COLO668 (cell line): ENCODE results near the gene PSMB11.

Source experiments
- DNase-seq: peaks from one replicate; lab custom pipeline; 2025; ENCODE audit not compliant: unreplicated experiment; lab: John Stamatoyannopoulos, UW

Gene PSMB11

DNA sequence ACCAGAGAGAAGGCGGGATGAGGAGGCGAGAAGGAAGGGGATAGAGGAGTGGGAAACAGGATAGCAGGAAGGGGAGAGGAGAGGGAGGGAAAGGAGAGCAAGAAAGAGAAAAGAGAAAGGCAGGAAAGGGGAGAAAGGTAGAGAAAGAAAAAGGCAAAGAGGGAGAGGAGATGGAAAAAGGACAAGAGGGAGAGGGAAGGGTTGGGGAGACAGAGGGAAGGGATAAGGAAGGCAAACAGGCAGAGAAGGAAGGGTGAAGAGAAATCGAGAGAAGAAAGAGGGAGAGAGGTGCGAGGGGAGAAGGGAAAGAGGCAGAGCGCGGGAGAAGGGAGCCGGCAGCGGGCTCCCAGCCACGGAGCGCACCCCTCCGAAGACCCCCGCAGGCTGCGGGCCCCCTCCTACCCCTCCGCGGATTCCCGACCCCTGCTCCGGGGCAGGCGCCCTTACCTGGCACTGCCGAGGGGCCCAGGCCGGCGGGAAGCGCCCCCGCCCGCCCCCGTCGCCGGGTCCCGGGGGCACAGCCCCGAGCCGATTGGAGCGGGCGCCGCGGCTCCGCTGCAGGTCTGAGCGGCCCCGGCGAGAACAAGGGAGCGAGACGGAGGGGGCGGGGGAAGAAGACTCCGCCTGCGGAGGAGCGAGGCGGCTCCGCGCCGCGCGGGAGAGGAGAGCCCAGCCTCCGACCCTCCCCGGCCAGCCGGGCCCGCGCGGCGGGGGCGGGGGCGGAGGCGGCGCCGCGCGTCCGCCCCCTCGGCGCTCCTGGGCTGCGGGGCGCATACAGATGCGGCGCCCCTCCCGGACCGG lies 15.1 kb downstream of the PSMB11 start, which contains the start of gene CDH24:
Gene CDH24 (minus strand): TSS at position 565 of the 801 bp plus-strand sequence. CDS start 1,787 bp downstream, outside the sequence.
- DNase-seq: no peak

DNA sequence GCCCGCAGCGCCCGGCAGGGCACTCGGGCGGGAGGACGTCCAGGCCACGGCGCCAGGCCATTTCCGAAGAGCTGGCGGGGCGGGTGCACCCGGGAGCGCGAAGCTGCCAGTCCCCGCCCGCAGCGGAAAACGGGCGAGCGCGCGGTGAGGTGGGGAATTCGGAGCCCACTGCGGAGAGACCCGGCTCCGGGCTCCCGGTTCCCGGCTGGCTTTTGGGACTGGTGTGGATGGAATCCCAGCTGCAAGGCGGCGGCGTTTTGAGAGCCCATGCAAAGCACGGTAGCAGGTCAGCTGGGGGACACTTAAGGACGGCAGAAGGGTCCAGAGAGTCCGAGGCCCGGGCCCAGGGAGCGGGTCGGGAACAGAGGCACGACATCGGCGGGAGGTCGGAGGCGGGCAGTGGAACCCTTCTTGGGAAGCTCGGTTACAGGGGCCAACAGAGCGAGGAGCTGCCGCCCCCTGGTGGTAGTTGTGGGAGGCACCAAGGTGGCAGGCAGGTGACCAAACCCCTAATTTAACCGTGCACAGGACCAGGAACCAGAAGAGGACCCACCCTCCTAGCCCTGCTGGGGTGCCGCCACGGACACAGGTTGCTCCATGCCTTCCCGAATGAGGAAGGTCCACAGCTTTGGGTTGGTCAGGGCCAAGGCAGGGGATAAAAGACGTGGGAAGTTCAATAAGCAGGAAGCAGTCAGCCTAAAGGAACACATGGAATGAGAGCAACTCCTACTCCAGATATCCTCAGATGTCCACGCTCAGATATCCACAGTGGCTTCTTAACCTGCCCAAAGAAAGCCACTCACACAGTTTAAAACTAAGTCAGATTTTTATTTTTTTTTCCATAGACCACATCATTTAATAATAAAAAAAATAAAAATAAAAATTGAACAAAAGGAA lies 16.0 kb downstream of the PSMB11 start:
- no peak for DNase-seq

DNA sequence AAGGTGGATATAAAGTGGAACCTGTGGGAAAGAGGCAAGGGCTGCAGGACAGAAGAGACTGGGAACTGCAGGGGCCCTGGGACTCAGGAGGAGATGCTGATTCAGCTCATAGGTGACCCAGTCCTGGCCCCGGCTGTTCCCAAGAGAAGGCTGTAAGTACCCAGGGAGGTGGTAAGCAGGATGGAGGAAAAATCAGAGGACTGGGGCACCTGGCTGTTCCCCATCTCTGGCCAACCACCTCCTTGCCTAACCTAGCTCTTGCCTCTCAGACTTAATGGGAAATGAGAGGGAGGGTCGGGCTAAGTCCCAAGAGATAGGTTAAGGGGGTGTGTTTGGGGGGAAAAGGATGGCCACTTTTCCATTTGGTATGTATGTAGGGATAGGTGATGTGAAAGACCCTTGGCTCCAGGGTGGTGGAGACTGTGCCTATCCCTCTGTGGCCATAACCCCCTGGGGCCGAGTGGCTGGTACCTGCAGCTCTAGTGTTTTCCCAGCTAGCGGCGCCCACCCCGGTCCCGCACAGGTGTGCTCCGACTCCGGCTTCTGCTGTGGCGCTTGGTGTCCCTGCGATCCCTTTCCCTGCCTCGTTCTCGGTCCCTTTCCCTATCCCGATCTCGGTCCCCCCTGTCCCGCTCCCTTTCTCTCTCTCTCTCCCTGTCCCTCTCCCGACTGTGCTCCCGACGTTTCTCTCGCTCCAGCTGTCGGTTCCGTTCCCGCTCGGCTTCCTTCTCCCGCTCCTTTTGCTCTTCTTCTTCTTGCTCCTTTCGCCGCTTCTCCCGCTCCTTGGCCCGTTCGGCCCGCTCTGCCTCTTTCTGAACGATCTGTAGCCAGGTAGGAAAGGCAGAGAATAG lies 16.9 kb downstream of the PSMB11 start:
- DNase-seq: no peak

DNA sequence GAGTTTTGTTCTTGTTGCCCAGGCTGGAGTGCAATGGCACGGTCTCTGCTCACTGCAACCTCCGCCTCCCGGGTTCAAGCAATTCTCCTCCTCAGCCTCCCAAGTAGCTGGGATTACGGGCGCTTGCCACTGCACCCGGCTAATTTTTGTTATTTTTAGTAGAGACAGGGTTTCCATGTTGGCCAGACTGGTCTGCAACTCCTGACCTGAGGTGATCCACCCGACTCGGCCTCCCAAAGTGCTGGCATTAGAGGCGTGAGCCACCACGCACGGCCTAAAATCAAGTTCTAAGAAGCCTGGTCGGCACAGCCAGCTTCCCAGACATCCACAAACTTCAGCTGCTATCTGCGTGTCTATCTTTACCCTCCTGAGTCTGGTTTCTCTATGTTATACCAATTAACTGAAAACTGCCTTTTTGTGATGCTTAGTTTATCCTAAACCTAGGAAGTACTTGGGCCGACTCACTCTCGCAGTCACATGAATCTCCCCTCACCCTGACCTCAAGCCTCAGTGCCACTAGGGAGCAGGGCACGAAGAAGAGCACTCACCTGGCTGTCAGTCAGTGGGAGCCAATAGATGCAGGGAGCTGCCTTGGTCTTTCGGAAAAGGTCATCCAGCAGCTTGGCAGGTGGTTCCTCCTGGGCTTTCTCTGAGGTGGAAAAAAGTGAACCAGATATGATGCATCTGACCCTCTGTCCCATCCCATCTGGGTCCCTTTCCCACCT lies 18.7 kb downstream of the PSMB11 start:
- DNase-seq: no peak

DNA sequence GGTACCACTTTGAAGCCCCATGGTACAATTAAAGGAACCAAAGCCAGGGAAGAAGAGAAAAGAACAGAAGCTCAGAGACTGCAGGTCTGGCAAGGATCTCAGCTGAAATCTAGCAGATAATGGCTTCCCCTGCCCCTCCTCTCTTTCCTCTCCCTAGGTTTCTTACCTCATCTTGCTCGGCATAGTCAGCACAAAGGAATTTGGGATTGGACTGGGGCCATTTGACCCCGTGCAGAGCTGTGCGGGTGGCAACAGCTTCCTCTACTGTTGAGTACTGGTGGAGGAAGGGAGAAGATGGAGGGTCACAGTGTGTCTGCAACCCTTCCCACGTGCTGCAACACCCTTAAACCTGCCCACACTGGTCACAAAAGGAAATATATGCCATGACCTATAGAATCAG lies 20.0 kb downstream of the PSMB11 start:
- DNase-seq: no peak

DNA sequence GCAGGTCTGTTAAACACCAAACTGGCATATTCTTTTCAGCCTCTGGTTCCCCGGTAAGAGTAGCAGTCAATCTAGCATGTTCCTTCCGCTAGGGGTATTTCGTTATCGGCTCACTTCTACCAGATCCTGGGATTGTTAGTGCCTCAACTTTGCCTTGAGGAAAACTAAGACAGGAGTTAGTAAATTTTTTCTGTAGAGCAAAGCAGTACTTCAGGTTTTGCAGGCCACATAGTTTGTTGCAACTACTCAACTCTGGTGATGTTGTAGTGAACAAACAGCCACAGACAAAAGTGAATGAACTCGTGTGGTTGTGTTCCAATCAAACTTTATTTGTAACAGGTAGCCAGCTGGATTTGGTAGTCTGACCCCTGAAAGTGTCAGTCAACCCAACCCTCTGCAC lies 21.6 kb downstream of the PSMB11 start:
- no peak for DNase-seq

DNA sequence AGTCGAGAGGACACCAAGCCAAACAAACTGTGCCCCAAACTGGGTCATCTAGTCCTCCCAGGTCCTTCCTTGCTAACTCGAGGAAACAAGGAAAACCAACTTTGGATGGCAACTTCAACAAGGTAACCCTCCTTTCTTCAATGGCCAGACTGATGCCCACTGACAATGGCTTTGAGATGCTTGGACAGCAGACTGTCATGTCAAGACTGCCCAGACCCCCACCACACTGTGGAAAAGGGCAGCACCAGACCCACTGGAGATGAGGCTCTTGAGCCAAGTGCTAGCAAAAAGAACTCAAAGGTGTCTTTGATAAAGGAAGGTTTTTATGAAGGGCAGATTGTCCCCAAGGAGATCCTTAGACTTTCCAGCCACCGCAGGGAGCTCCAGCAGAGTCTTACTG lies 24.4 kb downstream of the PSMB11 start:
- no peak for DNase-seq

DNA sequence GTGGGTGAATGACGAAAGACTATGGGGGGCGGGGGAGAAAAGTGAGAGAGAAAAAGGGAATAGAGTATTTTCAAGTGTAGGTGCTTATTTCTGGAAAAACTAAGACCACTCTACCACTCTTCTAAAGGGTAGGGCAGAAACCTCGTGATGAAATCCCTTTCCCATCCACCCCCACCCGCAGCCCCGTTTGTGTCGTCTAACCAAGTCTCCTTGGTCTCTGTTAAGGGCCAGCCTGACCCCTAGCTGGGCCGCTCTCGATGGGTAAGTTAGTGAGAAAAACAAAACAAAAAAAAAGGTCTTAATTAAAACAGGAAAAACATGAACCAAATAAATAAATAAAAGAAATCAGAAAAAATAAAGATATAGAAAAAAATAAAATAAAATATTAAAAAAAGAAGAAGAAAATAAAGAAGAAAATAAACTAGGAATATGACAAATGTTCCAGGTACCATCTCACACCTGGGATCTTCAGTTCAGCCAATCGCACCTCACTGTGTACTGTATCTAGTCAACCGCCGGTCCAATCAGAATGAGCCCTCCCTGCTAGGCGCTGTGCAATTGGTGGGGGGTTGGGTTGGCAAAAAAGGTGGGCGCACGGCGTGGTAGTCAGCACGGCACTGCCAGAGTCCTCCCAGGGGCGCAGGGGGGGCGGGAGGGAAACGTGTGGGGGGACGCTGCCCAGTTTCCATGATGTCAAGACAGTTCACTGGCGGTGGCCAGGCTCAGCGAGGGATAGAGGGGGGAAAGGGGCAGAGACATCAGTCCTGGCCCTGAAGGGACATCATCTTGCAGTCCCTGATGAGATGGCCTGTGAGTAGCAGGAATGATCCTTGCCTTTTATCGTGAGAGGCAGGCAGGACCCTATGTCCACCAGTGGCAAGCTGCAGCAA lies 25.1 kb downstream of the PSMB11 start:
- DNase-seq: no peak

DNA sequence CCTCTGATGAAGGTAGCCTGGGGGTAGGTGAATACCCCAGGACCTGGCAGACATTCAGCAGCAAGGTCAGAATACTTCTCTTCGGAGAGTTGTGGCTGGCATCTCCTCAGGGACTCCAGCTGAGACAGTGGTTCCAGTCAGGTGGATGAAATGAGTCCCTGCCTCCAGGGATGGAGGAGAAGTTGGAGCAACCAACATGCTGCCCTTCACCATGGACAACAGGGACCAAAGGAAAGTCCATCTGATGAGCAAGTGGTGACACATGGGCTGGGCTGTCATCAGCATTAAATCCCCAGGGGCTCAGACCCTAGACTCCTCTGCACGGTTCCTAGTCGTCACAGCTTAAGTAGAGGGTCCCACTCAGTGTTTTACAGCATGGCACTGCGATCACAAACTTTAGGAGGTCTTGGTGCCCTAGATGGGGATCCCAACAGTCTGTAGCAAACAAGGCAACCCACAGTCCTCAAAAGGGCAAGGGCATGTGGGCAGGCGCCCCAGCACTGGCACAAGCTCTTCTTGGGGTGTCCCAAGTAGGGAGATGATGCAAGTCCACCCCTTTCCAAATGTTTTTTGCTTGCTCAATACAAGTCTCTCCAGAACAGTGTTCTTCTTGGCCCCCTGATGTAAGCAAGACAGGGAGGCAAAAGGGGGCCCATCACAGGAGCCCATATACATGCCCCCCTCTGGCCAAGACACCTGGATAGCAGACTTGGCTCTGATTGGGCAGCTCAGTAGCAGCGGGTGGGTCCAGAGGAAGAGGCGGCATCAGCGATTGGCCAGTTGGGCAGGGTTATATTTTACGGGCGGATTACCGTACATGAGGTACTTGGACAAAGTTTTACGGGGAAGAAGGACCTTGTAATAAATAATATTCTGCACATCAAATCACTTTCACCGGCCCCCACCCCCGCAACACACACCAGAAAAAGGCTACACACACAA lies 26.1 kb downstream of the PSMB11 start:
- DNase-seq: no peak

DNA sequence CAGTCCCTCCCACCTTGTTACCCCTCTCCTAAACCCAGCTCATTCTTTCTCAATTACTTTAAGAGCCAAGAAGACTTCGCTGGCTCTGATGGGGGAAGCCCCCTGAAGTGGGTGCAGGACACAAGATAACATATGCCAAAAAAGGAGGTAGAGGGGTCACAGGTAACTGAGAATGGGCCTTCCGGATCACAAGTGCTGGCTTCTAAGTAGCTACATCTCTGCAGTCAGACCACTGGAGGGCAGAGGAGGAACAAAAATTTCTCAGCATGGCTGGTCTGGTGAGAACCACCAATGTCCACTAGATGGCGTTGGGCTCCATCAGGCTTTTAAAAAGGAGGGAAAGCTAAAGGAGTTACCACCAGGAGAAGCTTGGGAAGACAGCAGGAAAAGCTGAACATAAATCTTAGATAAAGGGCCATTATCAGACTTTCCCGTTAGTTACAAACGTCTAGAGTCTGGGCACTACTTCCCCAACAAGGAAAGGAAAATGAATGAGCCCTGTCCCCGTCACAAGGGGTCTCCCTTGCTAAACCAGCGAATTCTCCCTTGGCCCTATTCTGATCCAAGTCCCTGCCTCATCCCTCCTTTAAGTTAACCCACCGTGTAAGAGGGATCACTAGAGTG lies 26.9 kb downstream of the PSMB11 start:
- DNase-seq: no peak

DNA sequence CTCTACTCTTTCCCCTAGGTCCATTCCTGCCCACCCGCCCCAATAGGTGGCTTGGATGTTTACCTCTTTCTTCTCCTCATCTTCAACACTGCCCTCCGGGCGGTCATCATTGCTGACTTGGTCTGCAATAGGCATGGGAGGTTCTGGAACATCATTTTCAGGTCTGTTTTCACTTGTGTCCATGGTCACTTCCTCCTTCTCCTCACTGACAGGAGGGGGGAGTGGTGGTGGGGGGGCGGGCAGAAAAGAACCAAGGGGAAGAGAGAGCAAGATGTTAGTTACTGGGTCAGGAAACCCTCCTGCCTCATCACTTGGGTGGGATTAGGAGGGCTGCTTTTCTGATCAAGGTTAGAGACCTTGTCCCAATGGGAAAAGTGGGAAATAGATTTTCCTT lies 27.4 kb downstream of the PSMB11 start:
- DNase-seq: no peak

DNA sequence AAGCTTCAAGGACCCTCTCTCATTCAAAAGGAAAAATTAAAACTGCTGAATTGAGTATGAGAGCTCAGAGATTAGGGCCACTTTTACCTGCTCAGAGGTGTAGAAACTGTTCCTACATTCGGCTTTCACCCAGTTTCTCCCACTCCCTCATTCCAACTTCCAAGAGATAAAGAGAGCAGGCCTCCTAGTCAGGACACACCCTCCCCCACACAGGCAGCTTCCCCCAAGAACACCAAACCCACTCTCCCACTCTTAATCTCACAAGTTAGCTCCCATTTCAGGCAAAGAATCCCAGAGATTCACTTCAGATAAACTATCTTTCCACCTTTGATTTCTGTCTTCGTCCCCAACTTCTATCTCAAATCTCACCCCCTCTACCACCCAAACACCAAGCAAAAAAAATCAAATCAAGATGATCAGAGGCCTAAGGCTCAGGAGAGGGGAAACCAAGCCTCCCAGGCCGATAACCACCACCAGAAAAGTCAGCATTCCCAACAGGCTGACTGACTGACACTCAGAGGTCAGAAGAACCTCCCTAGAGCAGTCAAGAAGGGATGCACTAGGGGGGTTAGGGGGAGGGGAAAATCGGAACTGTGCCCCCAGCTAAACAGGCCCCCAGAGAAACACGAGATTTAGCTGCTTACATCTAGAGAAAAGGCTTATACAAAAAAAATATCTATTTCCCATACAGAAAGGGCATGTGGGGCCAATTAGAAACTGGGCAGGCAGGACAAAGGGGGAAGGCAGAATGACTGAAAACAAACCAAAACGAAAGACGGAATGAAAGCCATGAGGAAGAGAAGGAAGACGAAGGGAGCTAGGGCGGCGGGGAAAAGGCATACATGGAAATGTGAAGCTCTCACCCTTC lies 28.5 kb downstream of the PSMB11 start:
- DNase-seq: no peak

DNA sequence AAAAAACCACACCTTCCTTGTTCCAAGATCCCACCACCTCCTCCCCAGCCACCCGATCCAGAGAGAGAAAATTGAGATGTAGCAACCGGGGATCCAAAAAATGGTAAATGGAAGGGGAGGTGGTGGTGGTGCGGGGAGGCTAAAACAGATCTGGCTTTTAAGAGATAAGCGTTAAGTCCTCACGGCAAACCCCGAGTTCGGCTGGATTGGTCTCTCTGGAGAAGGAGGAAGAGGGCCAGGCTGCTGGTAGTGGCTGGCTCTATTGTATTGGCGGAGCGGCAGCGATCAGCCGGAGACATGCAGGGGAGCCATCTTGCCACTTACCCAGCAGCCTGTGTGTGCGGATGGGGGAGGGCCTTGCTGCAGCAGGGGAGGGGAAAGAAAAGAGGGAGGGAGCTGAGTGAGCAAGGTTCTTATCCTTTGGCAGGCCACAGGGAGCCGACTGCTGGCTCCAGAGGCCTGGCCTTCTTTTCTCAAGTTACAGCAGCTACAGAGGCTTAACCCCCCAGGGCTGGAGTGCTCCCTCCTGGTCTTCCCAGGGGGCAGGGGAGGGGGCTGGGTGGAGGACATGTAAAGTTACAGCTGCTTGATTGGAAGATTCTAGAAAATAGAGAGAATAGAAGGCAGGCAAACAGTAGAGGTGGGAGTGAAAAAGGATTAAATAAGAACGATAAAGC lies 29.4 kb downstream of the PSMB11 start:
- no peak for DNase-seq

DNA sequence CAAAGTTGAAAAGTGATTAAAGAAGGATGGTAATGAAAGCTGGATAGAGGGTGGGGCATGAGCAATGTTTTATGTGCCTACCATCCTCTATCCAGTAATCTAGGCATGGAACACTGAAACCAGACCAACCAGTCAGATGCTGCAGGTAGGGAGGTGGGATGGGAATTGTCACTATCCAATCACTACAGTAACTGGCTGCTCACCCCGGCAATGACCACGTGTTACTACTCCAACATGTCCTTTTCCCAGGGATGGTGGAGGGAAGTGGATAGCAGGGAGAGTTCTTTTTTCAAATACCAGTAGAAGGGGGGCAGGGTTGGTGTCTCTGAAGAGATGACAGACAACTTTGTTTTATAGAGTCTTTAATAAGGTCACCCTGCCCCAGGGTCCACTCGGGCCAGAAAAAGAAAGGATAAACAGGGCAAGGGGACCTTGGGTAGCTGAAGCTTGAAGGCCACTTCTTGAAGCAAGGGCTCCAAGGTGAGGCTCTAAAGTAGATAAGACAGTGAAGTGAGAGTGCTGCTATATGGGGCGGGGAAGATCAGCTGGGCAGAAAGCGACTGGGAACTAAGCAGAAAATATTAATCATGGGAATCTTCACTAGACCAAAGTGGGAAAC lies 30.0 kb downstream of the PSMB11 start:
- DNase-seq: no peak

DNA sequence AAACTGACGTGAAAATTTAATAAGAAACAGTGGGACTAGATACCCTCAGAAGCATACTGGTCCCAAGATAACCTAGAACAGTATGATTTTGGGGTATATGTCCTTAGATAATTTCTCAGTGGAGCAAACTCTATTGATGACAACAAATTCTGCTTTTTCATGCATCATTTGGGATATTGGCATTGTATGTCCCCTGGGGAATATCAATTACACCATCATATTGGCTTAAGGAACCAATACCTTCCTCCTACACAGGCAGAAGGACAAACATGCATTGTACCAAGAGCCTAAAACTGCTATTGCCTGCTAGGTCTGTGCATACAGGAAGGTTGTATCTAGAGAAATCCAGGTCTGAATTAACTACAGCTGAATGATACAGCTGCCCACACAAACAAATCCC lies 32.9 kb downstream of the PSMB11 start:
- no peak for DNase-seq

DNA sequence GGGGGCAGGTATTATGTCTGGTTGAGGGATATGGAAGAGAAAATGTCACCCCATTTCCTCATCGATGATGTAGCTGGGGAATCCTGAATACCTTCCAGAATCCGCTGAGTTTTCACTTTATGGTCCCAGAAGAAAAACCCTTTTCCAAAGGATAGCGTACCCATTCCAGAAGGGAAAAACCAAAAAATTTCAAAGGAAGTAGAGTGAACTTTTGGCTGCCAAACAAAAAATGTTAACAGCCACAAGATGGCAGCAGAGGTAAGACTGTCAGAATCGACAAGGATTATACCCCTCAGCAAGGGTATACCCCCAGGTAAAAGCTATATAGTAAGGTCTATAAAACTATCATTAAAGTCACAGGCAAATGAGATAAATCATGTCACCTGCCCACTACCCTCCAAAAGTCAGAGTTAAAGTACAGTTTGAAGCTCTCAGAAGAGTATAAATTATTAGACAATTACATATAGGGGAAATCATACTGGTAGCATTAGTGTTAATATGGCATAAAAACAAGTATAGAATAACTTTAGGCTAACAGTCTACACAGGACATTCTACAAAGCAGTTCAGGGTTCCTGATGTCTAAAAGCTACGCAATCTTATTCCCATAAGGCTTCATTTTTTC lies 34.9 kb downstream of the PSMB11 start:
- DNase-seq: no peak
